ENCODE data around the gene TMEM168.

Gene TMEM168

DNA sequence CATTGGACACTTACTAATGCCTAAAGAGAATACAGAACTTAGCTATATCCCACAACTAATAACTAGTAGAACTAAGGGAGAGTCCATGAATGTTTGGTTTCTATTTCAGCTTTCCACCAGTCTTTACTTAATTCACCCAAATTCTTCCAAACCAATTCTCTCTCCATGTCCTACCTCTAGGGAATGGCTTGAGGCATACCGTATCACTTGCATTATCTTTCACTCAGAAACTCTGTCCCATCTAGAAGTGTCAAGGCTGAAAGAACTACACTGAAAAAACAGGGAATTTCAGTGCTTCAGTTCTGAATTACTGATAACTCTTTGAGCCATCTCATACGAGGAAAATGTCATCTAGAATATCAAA lies 758 bp downstream of the TMEM168 start:
- no peaks in the 10 kb centered on the region for H3K4me1 ChIP-seq (ENCODE audit: control insufficient read depth, insufficient read depth, low read length)
- POLR2A ChIA-PET, result interaction anchor here (0.8 to 1.2 kb wide), 5 partner anchors 9 to 150 kb away, joined by 3 to 4 read pairs (median 3); a partner anchor contains a TSS
- peaks cover 0 to 2% of the 10 kb centered on the region in 2 experiments; a peak in 1 of 3 replicates for H3K36me3 ChIP-seq (ENCODE audit: control insufficient read depth in 2 of 2, insufficient read depth in 1 of 2, low read length in 2 of 2)
- H3K27ac ChIP-seq (ENCODE audit: extremely low read depth, low read depth, low read length), result peak overlapping the region; percentile 88
- H3K4me3 ChIP-seq (ENCODE audit: low read depth, low read length), result peak overlapping the region; percentile 94
- H3K9me3 ChIP-seq (ENCODE audit: control insufficient read depth, insufficient read depth, low read depth, low read length), result no peaks in the 10 kb centered on the region
- no peak for TF ChIP-seq ZNF426 (tag by site-specific recombination; IDR thresholded peaks at IDR 0.05)
- TF ChIP-seq TRIM28 (IDR thresholded peaks at IDR 0.05; ENCODE audit: borderline replicate concordance, low read length), result no peak
- TF ChIP-seq PRDM1 (tag by site-specific recombination; IDR thresholded peaks at IDR 0.05), result peak; percentile 88
- TF ChIP-seq ZNF549 (tag by site-specific recombination; IDR thresholded peaks at IDR 0.05), result no peak
- no peak for TF ChIP-seq ZNF777 (tag by site-specific recombination; IDR thresholded peaks at IDR 0.05; ENCODE audit: borderline replicate concordance)
- TF ChIP-seq ZNF514 (tag by site-specific recombination; IDR thresholded peaks at IDR 0.05), result no peak
- TF ChIP-seq, protein P1, sequence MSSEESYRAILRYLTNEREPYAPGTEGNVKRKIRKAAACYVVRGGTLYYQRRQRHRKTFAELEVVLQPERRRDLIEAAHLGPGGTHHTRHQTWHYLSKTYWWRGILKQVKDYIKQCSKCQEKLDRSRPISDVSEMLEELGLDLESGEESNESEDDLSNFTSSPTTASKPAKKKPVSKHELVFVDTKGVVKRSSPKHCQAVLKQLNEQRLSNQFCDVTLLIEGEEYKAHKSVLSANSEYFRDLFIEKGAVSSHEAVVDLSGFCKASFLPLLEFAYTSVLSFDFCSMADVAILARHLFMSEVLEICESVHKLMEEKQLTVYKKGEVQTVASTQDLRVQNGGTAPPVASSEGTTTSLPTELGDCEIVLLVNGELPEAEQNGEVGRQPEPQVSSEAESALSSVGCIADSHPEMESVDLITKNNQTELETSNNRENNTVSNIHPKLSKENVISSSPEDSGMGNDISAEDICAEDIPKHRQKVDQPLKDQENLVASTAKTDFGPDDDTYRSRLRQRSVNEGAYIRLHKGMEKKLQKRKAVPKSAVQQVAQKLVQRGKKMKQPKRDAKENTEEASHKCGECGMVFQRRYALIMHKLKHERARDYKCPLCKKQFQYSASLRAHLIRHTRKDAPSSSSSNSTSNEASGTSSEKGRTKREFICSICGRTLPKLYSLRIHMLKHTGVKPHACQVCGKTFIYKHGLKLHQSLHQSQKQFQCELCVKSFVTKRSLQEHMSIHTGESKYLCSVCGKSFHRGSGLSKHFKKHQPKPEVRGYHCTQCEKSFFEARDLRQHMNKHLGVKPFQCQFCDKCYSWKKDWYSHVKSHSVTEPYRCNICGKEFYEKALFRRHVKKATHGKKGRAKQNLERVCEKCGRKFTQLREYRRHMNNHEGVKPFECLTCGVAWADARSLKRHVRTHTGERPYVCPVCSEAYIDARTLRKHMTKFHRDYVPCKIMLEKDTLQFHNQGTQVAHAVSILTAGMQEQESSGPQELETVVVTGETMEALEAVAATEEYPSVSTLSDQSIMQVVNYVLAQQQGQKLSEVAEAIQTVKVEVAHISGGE (tag by site-specific recombination; conservative IDR thresholded peaks at IDR 0.05; ENCODE audit: low read depth), result no peak
- TF ChIP-seq GLIS1 (tag by site-specific recombination; IDR thresholded peaks at IDR 0.05), result no peak
- no peak for TF ChIP-seq ZNF433 (tag by site-specific recombination; IDR thresholded peaks at IDR 0.05; ENCODE audit: low read depth)
- CTCF ChIA-PET, result interaction anchor here (0.5 to 1.3 kb wide), 7 partner anchors 15 to 256 kb away, joined by 3 to 4 read pairs (median 3); no protein-coding TSS in a partner anchor

DNA sequence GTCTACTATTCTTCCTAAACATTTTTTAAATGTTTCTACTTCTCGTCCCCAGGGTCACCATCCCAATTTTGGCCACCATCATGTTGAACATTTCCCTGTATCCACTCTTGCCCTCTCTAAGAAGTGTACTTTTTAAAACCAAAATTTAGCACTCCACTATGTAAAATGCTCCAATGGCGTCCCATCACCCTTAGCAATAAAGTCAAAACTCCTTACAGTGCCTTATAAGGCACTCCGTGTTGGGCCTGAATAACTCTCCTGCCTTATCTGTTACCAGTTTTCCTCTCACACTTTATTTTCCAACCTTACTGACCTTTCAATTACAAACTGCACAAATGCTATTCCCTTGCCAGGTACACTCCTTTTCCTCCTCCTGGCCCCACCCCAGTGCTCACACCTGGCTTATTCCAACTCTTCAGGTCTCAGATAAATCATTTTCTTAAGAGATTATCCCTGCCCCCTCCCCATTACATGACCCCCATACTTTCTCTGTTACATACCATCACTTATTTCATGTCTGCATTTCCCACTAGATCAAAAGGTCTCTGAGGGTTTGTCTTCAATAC lies 1.3 kb downstream of the TMEM168 start:
- POLR2A ChIA-PET, result no interaction called here
- TF ChIP-seq ZNF223 (tag by site-specific recombination; IDR thresholded peaks at IDR 0.05), result no peak
- no peak for TF ChIP-seq ZNF366 (tag by site-specific recombination; conservative IDR thresholded peaks at IDR 0.05)
- no peak for TF ChIP-seq ZNF146 (tag by site-specific recombination; IDR thresholded peaks at IDR 0.05)
- TF ChIP-seq, protein P2, sequence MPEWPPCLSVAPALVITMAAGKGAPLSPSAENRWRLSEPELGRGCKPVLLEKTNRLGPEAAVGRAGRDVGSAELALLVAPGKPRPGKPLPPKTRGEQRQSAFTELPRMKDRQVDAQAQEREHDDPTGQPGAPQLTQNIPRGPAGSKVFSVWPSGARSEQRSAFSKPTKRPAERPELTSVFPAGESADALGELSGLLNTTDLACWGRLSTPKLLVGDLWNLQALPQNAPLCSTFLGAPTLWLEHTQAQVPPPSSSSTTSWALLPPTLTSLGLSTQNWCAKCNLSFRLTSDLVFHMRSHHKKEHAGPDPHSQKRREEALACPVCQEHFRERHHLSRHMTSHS (tag by site-specific recombination; IDR thresholded peaks at IDR 0.05), result no peak
- no peak for TF ChIP-seq FEZF1 (tag by site-specific recombination; IDR thresholded peaks at IDR 0.05)
- TF ChIP-seq, protein P3, sequence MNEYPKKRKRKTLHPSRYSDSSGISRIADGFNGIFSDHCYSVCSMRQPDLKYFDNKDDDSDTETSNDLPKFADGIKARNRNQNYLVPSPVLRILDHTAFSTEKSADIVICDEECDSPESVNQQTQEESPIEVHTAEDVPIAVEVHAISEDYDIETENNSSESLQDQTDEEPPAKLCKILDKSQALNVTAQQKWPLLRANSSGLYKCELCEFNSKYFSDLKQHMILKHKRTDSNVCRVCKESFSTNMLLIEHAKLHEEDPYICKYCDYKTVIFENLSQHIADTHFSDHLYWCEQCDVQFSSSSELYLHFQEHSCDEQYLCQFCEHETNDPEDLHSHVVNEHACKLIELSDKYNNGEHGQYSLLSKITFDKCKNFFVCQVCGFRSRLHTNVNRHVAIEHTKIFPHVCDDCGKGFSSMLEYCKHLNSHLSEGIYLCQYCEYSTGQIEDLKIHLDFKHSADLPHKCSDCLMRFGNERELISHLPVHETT (tag by site-specific recombination; IDR thresholded peaks at IDR 0.05), result no peak
- TF ChIP-seq ZNF16 (tag by site-specific recombination; IDR thresholded peaks at IDR 0.05; ENCODE audit: low read depth), result no peak
- TF ChIP-seq ZNF23 (tag by site-specific recombination; IDR thresholded peaks at IDR 0.05; ENCODE audit: borderline replicate concordance), result no peak
- TF ChIP-seq ZNF621 (tag by site-specific recombination; IDR thresholded peaks at IDR 0.05), result no peak
- TF ChIP-seq ZNF221 (tag by site-specific recombination; IDR thresholded peaks at IDR 0.05; ENCODE audit: borderline replicate concordance), result no peak
- no peak for TF ChIP-seq ZNF174 (tag by site-specific recombination; IDR thresholded peaks at IDR 0.05)
- no peak for TF ChIP-seq ZNF354C (tag by site-specific recombination; IDR thresholded peaks at IDR 0.05; ENCODE audit: borderline replicate concordance, low read depth)
- no peak for TF ChIP-seq ZNF596 (tag by site-specific recombination; IDR thresholded peaks at IDR 0.05)
- no peak for TF ChIP-seq YY2 (tag by site-specific recombination; IDR thresholded peaks at IDR 0.05)
- no peak for TF ChIP-seq ZNF777 (tag by site-specific recombination; IDR thresholded peaks at IDR 0.05; ENCODE audit: borderline replicate concordance)
- TF ChIP-seq KLF16 (tag by site-specific recombination; IDR thresholded peaks at IDR 0.05), result no peak
- TF ChIP-seq ZNF571 (tag by site-specific recombination; IDR thresholded peaks at IDR 0.05), result no peak
- no peak for TF ChIP-seq ZNF473 (tag by site-specific recombination; IDR thresholded peaks at IDR 0.05)

More for the DNA sequence above, 1.3 kb downstream of the TMEM168 start:
- Histone ChIP-seq H3K27ac (ENCODE audit: extremely low read depth, low read depth, low read length) (no peak overlapping the region), H3K36me3 (ENCODE audit: control insufficient read depth in 2 of 2, insufficient read depth in 1 of 2, low read length in 2 of 2) (peaks cover 0 to 2% of the 10 kb centered on the region in 2 experiments; a peak in 1 of 3 replicates), H3K9me3 (ENCODE audit: control insufficient read depth, insufficient read depth, low read depth, low read length) (no peaks in the 10 kb centered on the region), H3K4me1 (ENCODE audit: control insufficient read depth, insufficient read depth, low read length) (no peaks in the 10 kb centered on the region), H3K4me3 (ENCODE audit: low read depth, low read length) (peak overlapping the region; percentile 94)
- CTCF ChIA-PET, result interaction anchor here (0.5 to 1.3 kb wide), 2 partner anchors 28 to 256 kb away, joined by 3 read pairs; no protein-coding TSS in a partner anchor
